ENCODE data around the gene ENOX2. TPM values are rescaled to one million over a fixed set of nuclear protein-coding genes. Genes with fewer than 3 reads are reported as not detected.
A peak's percentile ranks its signal among the peaks of the same experiment; 100 is the strongest.
"Not testable (repeated sequence)": the region's sequence is repeated elsewhere in the genome, so short reads cannot be mapped to it uniquely, and the experiment has no call there.

ENOX2 gene
- 12.2 TPM for total RNA-seq
- long read RNA-seq, full-length matches to known transcripts: 21 of 29 reads
- long read RNA-seq, partial matches to known transcripts: 4 of 29 reads
- long read RNA-seq, other reads (novel, unspliced or antisense): 4 of 29 reads

GRCh38 chrX:130902783-130903613 lies at the start of gene ENOX2:
Gene ENOX2, minus strand, starts transcription at chrX:130903209. Its CDS starts 199,993 bp downstream, at chrX:130703216.
- H3K27ac ChIP-seq: peak within 1 kb of the TSS; percentile 81
- DNase-seq: peak; percentile 93
- H3K4me1 ChIP-seq: no peaks in the 10 kb centered on the region
- ATAC-seq: peak; percentile 100
- H3K4me3 ChIP-seq: peak within 1 kb of the TSS; percentile 60
- no peaks in the 10 kb centered on the region for H3K9me3 ChIP-seq
- H3K27me3 ChIP-seq: no peaks in the 10 kb centered on the region
- intact Hi-C loops (cut with DNase I): no loop called here
- TF ChIP-seq CTCF (IDR thresholded peaks at IDR 0.05): no peak
- no peaks in the 10 kb centered on the region for H3K36me3 ChIP-seq

GRCh38 chrX:130952266-130953043 lies 49.4 kb upstream of the ENOX2 start:
- intact Hi-C loops (cut with DNase I): no loop called here
- TF ChIP-seq CTCF (IDR thresholded peaks at IDR 0.05): no peak
- ATAC-seq: no peak

GRCh38 chrX:130944230-130944629 lies 41.2 kb upstream of the ENOX2 start:
- no peak for TF ChIP-seq CTCF (IDR thresholded peaks at IDR 0.05)
- Histone ChIP-seq H3K27me3 (no peaks in the 10 kb centered on the region), H3K36me3 (no peaks in the 10 kb centered on the region), H3K4me3 (no peak overlapping the region), H3K4me1 (no peaks in the 10 kb centered on the region), H3K27ac (no peak overlapping the region), H3K9me3 (no peaks in the 10 kb centered on the region)
- intact Hi-C loops (cut with DNase I): no loop called here
- DNase-seq: no peak
- no peak for ATAC-seq

More at GRCh38 chrX:130952266-130953043, 49.4 kb upstream of the ENOX2 start:
- H3K27ac ChIP-seq: no peak overlapping the region
- H3K27me3 ChIP-seq: no peaks in the 10 kb centered on the region
- H3K36me3 ChIP-seq: no peaks in the 10 kb centered on the region
- no peak for DNase-seq
- no peaks in the 10 kb centered on the region for H3K9me3 ChIP-seq
- no peaks in the 10 kb centered on the region for H3K4me1 ChIP-seq
- H3K4me3 ChIP-seq: no peak overlapping the region

GRCh38 chrX:130937101-130937500 lies 34.1 kb upstream of the ENOX2 start:
- no peak for DNase-seq
- Histone ChIP-seq H3K4me1 (no peaks in the 10 kb centered on the region), H3K4me3 (no peak overlapping the region), H3K27me3 (no peaks in the 10 kb centered on the region), H3K27ac (no peak overlapping the region), H3K9me3 (no peaks in the 10 kb centered on the region), H3K36me3 (no peaks in the 10 kb centered on the region)
- intact Hi-C loops (cut with DNase I): no loop called here
- no peak for TF ChIP-seq CTCF (IDR thresholded peaks at IDR 0.05)
- ATAC-seq: no peak

- no peak overlapping the region for H3K4me3 ChIP-seq
- ATAC-seq (no peak), DNase-seq (no peak)
- TF ChIP-seq CTCF (IDR thresholded peaks at IDR 0.05): no peak
- H3K27me3 ChIP-seq: no peaks in the 10 kb centered on the region
- H3K4me1 ChIP-seq: no peaks in the 10 kb centered on the region
- no peak overlapping the region for H3K27ac ChIP-seq
- no peaks in the 10 kb centered on the region for H3K9me3 ChIP-seq
- intact Hi-C loops (cut with DNase I): no loop called here
- no peaks in the 10 kb centered on the region for H3K36me3 ChIP-seq
Observed at GRCh38 chrX:130933358-130933757, 30.3 kb upstream of the ENOX2 start.

- H3K27me3 ChIP-seq; H3K4me3 ChIP-seq; H3K27ac ChIP-seq; H3K36me3 ChIP-seq; H3K9me3 ChIP-seq; intact Hi-C loops (cut with DNase I); ATAC-seq; DNase-seq; H3K4me1 ChIP-seq: not testable (repeated sequence)
Observed at GRCh38 chrX:130920405-130920804, 17.4 kb upstream of the ENOX2 start.

- H3K27ac ChIP-seq; H3K36me3 ChIP-seq; intact Hi-C loops (cut with DNase I); H3K4me3 ChIP-seq; DNase-seq; ATAC-seq; H3K9me3 ChIP-seq; H3K4me1 ChIP-seq; H3K27me3 ChIP-seq: not testable (repeated sequence)
Observed at GRCh38 chrX:130919676-130920075, 16.7 kb upstream of the ENOX2 start.

- not testable (repeated sequence) for ATAC-seq
Observed at GRCh38 chrX:130918498-130918897, 15.5 kb upstream of the ENOX2 start.

More at GRCh38 chrX:130918498-130918897, 15.5 kb upstream of the ENOX2 start:
- H3K27ac ChIP-seq; H3K9me3 ChIP-seq; intact Hi-C loops (cut with DNase I); H3K36me3 ChIP-seq; DNase-seq; H3K4me3 ChIP-seq; H3K4me1 ChIP-seq; H3K27me3 ChIP-seq: not testable (repeated sequence)
